ENCODE measurements around the gene LAMB4.

Gene LAMB4

DNA sequence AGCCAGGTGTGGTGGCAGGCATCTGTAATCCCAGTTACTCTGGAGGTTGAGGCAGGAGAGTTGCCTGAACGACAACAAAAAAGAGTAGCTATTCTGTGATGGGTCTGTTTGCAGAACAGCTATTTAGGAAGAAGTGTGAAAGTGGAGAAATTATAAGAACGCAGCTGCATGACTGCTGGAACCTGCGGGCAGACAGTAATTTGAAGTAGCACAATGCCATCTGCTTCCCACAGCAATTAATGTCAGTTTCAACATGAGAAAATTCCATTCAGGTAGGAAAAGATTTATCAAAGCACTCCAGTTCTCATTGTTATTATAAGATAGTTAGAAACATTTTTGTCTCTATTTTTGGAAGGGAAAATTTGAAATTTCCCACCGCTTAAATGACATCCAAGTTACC is 148.7 kb downstream of the LAMB4 start:
- Histone ChIP-seq H3K27me3 (ENCODE audit: control insufficient read depth, low read length) (no peaks in the 10 kb centered on the region), H3K9me3 (ENCODE audit: control insufficient read depth, insufficient read depth, low read length) (no peaks in the 10 kb centered on the region), H3K79me2 (ENCODE audit: control insufficient read depth, low read length) (no peaks in the 10 kb centered on the region), H3K4me1 (ENCODE audit: control insufficient read depth, low read length) (no peaks in the 10 kb centered on the region), H4K20me1 (ENCODE audit: control insufficient read depth, insufficient read depth, low read depth, low read length) (no peaks in the 10 kb centered on the region), H3K27ac (ENCODE audit: low read depth, low read length) (no peak overlapping the region), H3K4me2 (ENCODE audit: low read length) (no peak overlapping the region), H3K4me3 (ENCODE audit: low read length) (no peak overlapping the region), H3K9me2 (replicated peaks; ENCODE audit: control insufficient read depth, low read length) (no peaks in the 10 kb centered on the region), H3F3A (ENCODE audit: control insufficient read depth, insufficient read depth) (no peaks in the 10 kb centered on the region), H3K36me3 (ENCODE audit: control insufficient read depth, low read length) (no peaks in the 10 kb centered on the region)
- TF ChIP-seq CTCF (IDR thresholded peaks at IDR 0.05; ENCODE audit: low read depth, low read length, poor library complexity, severe bottlenecking) (no peak), EZH2phosphoT487 (IDR thresholded peaks at IDR 0.05; ENCODE audit: borderline replicate concordance, low read length) (no peak)

GRCh38 chr7:107980671-107981190 is 149.4 kb downstream of the LAMB4 start:
- Histone ChIP-seq H3K4me1 (ENCODE audit: control insufficient read depth, low read length) (no peaks in the 10 kb centered on the region), H3K9me3 (ENCODE audit: control insufficient read depth, insufficient read depth, low read length) (no peaks in the 10 kb centered on the region), H3F3A (ENCODE audit: control insufficient read depth, insufficient read depth) (no peaks in the 10 kb centered on the region), H3K36me3 (ENCODE audit: control insufficient read depth, low read length) (no peaks in the 10 kb centered on the region), H3K4me2 (ENCODE audit: low read length) (no peak overlapping the region), H3K4me3 (ENCODE audit: low read length) (no peak overlapping the region), H3K27me3 (ENCODE audit: control insufficient read depth, low read length) (no peaks in the 10 kb centered on the region), H3K9me2 (replicated peaks; ENCODE audit: control insufficient read depth, low read length) (no peaks in the 10 kb centered on the region), H3K79me2 (ENCODE audit: control insufficient read depth, low read length) (no peaks in the 10 kb centered on the region), H4K20me1 (ENCODE audit: control insufficient read depth, insufficient read depth, low read depth, low read length) (no peaks in the 10 kb centered on the region), H3K27ac (ENCODE audit: low read depth, low read length) (no peak overlapping the region)
- TF ChIP-seq CTCF (IDR thresholded peaks at IDR 0.05; ENCODE audit: low read depth, low read length, poor library complexity, severe bottlenecking) (no peak), EZH2phosphoT487 (IDR thresholded peaks at IDR 0.05; ENCODE audit: borderline replicate concordance, low read length) (no peak)

GRCh38 chr7:107980171-107980570 is 150.0 kb downstream of the LAMB4 start:
- TF ChIP-seq CTCF (IDR thresholded peaks at IDR 0.05; ENCODE audit: low read depth, low read length, poor library complexity, severe bottlenecking) (no peak), EZH2phosphoT487 (IDR thresholded peaks at IDR 0.05; ENCODE audit: borderline replicate concordance, low read length) (no peak)
- Histone ChIP-seq H3K9me2 (replicated peaks; ENCODE audit: control insufficient read depth, low read length) (no peaks in the 10 kb centered on the region), H3K27me3 (ENCODE audit: control insufficient read depth, low read length) (no peaks in the 10 kb centered on the region), H3K36me3 (ENCODE audit: control insufficient read depth, low read length) (no peaks in the 10 kb centered on the region), H3K4me2 (ENCODE audit: low read length) (no peak overlapping the region), H3K9me3 (ENCODE audit: control insufficient read depth, insufficient read depth, low read length) (no peaks in the 10 kb centered on the region), H4K20me1 (ENCODE audit: control insufficient read depth, insufficient read depth, low read depth, low read length) (no peaks in the 10 kb centered on the region), H3K4me3 (ENCODE audit: low read length) (no peak overlapping the region), H3F3A (ENCODE audit: control insufficient read depth, insufficient read depth) (no peaks in the 10 kb centered on the region), H3K4me1 (ENCODE audit: control insufficient read depth, low read length) (no peaks in the 10 kb centered on the region), H3K27ac (ENCODE audit: low read depth, low read length) (no peak overlapping the region), H3K79me2 (ENCODE audit: control insufficient read depth, low read length) (no peaks in the 10 kb centered on the region)
